GM19328 (cell line): Measurements from ENCODE around the gene SORCS2.

ENCODE experiments used
- ATAC-seq: cut with Tn5 transposase; IDR thresholded peaks from one replicate; pipeline ENCODE4 v1.9.1; 2021; ENCODE audit warnings: mild to moderate bottlenecking, moderate library complexity; ENCODE audit not compliant: unreplicated experiment

SORCS2 gene

GRCh38 chr4:7192252-7193029 is at the start of gene SORCS2:
SORCS2 (plus strand) TSS chr4:7192538.
- no peak for ATAC-seq

- ATAC-seq, result no peak
Observed at GRCh38 chr4:7144374-7145290, 47.7 kb upstream of the SORCS2 start.

- no peak for ATAC-seq
Observed at GRCh38 chr4:7145291-7145934, 46.9 kb upstream of the SORCS2 start.

GRCh38 chr4:7146059-7146785 is 46.1 kb upstream of the SORCS2 start:
- ATAC-seq, result no peak

GRCh38 chr4:7146786-7147115 is 45.6 kb upstream of the SORCS2 start:
- ATAC-seq, result no peak

GRCh38 chr4:7147261-7147660 is 45.1 kb upstream of the SORCS2 start:
- ATAC-seq, result no peak

- no peak for ATAC-seq
Observed at GRCh38 chr4:7147661-7148310, 44.6 kb upstream of the SORCS2 start.

GRCh38 chr4:7148337-7148736 is 44.0 kb upstream of the SORCS2 start:
- no peak for ATAC-seq

GRCh38 chr4:7150036-7150635 is 42.2 kb upstream of the SORCS2 start:
- ATAC-seq, result no peak

- ATAC-seq, result no peak
Observed at GRCh38 chr4:7151668-7152227, 40.6 kb upstream of the SORCS2 start.

GRCh38 chr4:7153711-7154110 is 38.6 kb upstream of the SORCS2 start:
- ATAC-seq, result no peak

GRCh38 chr4:7154351-7154981 is 37.9 kb upstream of the SORCS2 start:
- ATAC-seq, result no peak

GRCh38 chr4:7155590-7156071 is 36.7 kb upstream of the SORCS2 start:
- no peak for ATAC-seq

- no peak for ATAC-seq
Observed at GRCh38 chr4:7156328-7156727, 36.0 kb upstream of the SORCS2 start.

- ATAC-seq, result no peak
Observed at GRCh38 chr4:7156761-7157488, 35.4 kb upstream of the SORCS2 start.

GRCh38 chr4:7157666-7158065 is 34.7 kb upstream of the SORCS2 start:
- ATAC-seq, result no peak

- no peak for ATAC-seq
Observed at GRCh38 chr4:7158081-7158750, 34.1 kb upstream of the SORCS2 start.

- ATAC-seq, result no peak
Observed at GRCh38 chr4:7158991-7159390, 33.3 kb upstream of the SORCS2 start.
